H1 (cell line): Measurements from ENCODE around the gene SLC35B4. TPM values are rescaled to one million over a fixed set of nuclear protein-coding genes. Genes with fewer than 3 reads are reported as not detected.

Experiments used
- CTCF ChIA-PET: fragments of 300-600 bp; sonication (Branson Sonifier 250); formaldehyde crosslinking; loops from one replicate; lab custom pipeline; 2021; ENCODE audit not compliant: partially characterized antibody; lab: Charles Lee
- POLR2A ChIA-PET: fragments of 300-600 bp; sonication (Branson Sonifier 250); formaldehyde crosslinking; loops from one replicate; lab custom pipeline; 2021; ENCODE audit warnings: inconsistent platforms; ENCODE audit not compliant: partially characterized antibody; lab: Charles Lee
- DNase-seq, 2 experiments: peaks; one replicate each; pipeline versions ENCODE4 v3.0.0 to v3.0.0-alpha.2; 2010 to 2022; ENCODE audit warnings: low spot score in 2 of 2, low read depth in 1 of 2, mixed read lengths in 1 of 2
- FAIRE-seq: peaks from 2 replicates; lab custom pipeline; 2011; peaks lifted over from hg19 to GRCh38; lab: Jason Lieb, UNC
- H2AFZ ChIP-seq: 2 replicates; pipeline ENCODE4 v1.8.1; 2012; ENCODE audit warnings: low read length, inconsistent platforms
- H2AK5ac ChIP-seq: 2 replicates; pipeline ENCODE4 v1.6.1; 2013; ENCODE audit warnings: low read depth, low read length
- H2BK120ac ChIP-seq: replicated peaks from 2 replicates; pipeline ENCODE3; 2013; ENCODE audit warnings: low read depth, low read length, inconsistent platforms
- H2BK12ac ChIP-seq: 2 replicates; pipeline ENCODE4 v1.6.1; 2013; ENCODE audit warnings: low read depth, low read length
- H2BK15ac ChIP-seq: 2 replicates; pipeline ENCODE4 v1.6.1; 2013; ENCODE audit warnings: low read length
- H2BK20ac ChIP-seq: 2 replicates; pipeline ENCODE4 v1.6.1; 2013; ENCODE audit warnings: low read length
- H2BK5ac ChIP-seq: 2 replicates; pipeline ENCODE4 v1.6.1; 2013; ENCODE audit warnings: low read depth, low read length
- H3K14ac ChIP-seq: 2 replicates; pipeline ENCODE4 v1.6.1; 2013; ENCODE audit warnings: inconsistent platforms; ENCODE audit not compliant: insufficient read length
- H3K18ac ChIP-seq: 2 replicates; pipeline ENCODE4 v1.6.1; 2013; ENCODE audit warnings: low read length; ENCODE audit errors: extremely low read depth
- H3K23ac ChIP-seq: 2 replicates; pipeline ENCODE4 v1.6.1; 2013; ENCODE audit warnings: inconsistent platforms; ENCODE audit not compliant: insufficient read length
- H3K23me2 ChIP-seq: 2 replicates; pipeline ENCODE4 v1.6.1; 2013; ENCODE audit warnings: low read depth, low read length
- H3K27ac ChIP-seq: 2 replicates; pipeline ENCODE4 v1.6.1; 2011; ENCODE audit warnings: low read depth, low read length, inconsistent platforms
- H3K27me3 ChIP-seq, 4 experiments: replicated peaks in 1 of 4; 1 replicate in 1 of 4; 2 replicates in 3 of 4; pipeline versions ENCODE4 v1.6.1 to v1.8.1; 2011 to 2013; ENCODE audit warnings: low read length in 3 of 4, mild to moderate bottlenecking in 3 of 4, inconsistent platforms in 2 of 4, mixed read lengths in 2 of 4, moderate library complexity in 1 of 4; ENCODE audit not compliant: control insufficient read depth in 3 of 4, insufficient read depth in 3 of 4; ENCODE audit errors: extremely low read depth in 1 of 4
- H3K36me3 ChIP-seq, 4 experiments: 2 replicates each; pipeline versions ENCODE4 v1.6.1 to v1.8.1; 2011 to 2013; ENCODE audit warnings: mild to moderate bottlenecking in 4 of 4, low read length in 3 of 4, moderate library complexity in 2 of 4, control low read depth in 1 of 4, inconsistent platforms in 1 of 4; ENCODE audit not compliant: insufficient read depth in 4 of 4, control insufficient read depth in 2 of 4
- H3K4ac ChIP-seq: replicated peaks from 2 replicates; pipeline ENCODE3; 2013; ENCODE audit warnings: low read length, low read depth, mixed read lengths, inconsistent platforms; ENCODE audit not compliant: insufficient read length
- H3K4me1 ChIP-seq, 4 experiments: replicated peaks in 1 of 4; 1 replicate in 1 of 4; 2 replicates in 3 of 4; pipeline versions ENCODE4 v1.6.1 to v1.8.1; 2011 to 2013; ENCODE audit warnings: low read length in 3 of 4, inconsistent platforms in 2 of 4, mixed read lengths in 1 of 4; ENCODE audit not compliant: insufficient read depth in 4 of 4, control insufficient read depth in 3 of 4
- H3K4me2 ChIP-seq, 2 experiments: 2 replicates each; pipeline versions ENCODE4 v1.6.1 to v1.8.1; 2011 to 2013; ENCODE audit warnings: low read depth in 2 of 2, low read length in 2 of 2, control low read depth in 1 of 2, inconsistent platforms in 1 of 2, mild to moderate bottlenecking in 1 of 2; ENCODE audit not compliant: insufficient read depth in 1 of 2
- H3K4me3 ChIP-seq, 4 experiments: fragments of 200-600, 300-600 bp in 1 of 4; sonication (generic), shearing (Covaris generic), sonication (Bioruptor Twin) in 1 of 4; 2 replicates each; pipeline versions ENCODE4 v1.5.1 to v1.8.1; 2011 to 2016; ENCODE audit warnings: low read length in 4 of 4, low read depth in 3 of 4, control low read depth in 2 of 4, inconsistent platforms in 2 of 4, mild to moderate bottlenecking in 2 of 4, mixed read lengths in 1 of 4, moderate library complexity in 1 of 4; ENCODE audit not compliant: insufficient read depth in 2 of 4; ENCODE audit errors: extremely low read depth in 1 of 4
- H3K56ac ChIP-seq: replicated peaks from 2 replicates; pipeline ENCODE3; 2013; ENCODE audit warnings: low read depth, mild to moderate bottlenecking, mixed read lengths, low read length, inconsistent platforms; ENCODE audit not compliant: insufficient read length
- H3K79me1 ChIP-seq: 2 replicates; pipeline ENCODE4 v1.6.1; 2013; ENCODE audit warnings: low read depth, low read length, control low read depth
- H3K79me2 ChIP-seq, 2 experiments: 2 replicates each; pipeline versions ENCODE4 v1.6.1 to v1.8.1; 2012 to 2013; ENCODE audit warnings: low read length in 2 of 2, mild to moderate bottlenecking in 2 of 2, inconsistent platforms in 1 of 2; ENCODE audit not compliant: insufficient read depth in 2 of 2, control insufficient read depth in 1 of 2
- H3K9ac ChIP-seq, 4 experiments: replicated peaks in 1 of 4; 1 replicate in 1 of 4; 2 replicates in 3 of 4; pipeline versions ENCODE4 v1.6.1 to v1.8.1; 2011 to 2013; ENCODE audit warnings: low read depth in 3 of 4, low read length in 3 of 4, control low read depth in 2 of 4, mild to moderate bottlenecking in 2 of 4, moderate library complexity in 2 of 4, inconsistent platforms in 1 of 4; ENCODE audit errors: extremely low read depth in 1 of 4
- H3K9me3 ChIP-seq, 2 experiments: 2 replicates each; pipeline versions ENCODE4 v1.6.1 to v1.8.1; 2012 to 2013; ENCODE audit warnings: mild to moderate bottlenecking in 2 of 2, moderate library complexity in 2 of 2, control low read depth in 1 of 2, inconsistent platforms in 1 of 2, low read depth in 1 of 2, low read length in 1 of 2, mixed read lengths in 1 of 2; ENCODE audit not compliant: insufficient read depth in 2 of 2
- H4K20me1 ChIP-seq, 2 experiments: replicated peaks in 1 of 2; 2 replicates each; pipeline versions ENCODE3 to v1.8.1; 2011 to 2013; ENCODE audit warnings: inconsistent platforms in 2 of 2, low read length in 2 of 2, mild to moderate bottlenecking in 1 of 2; ENCODE audit not compliant: insufficient read depth in 2 of 2, control insufficient read depth in 1 of 2
- H4K5ac ChIP-seq: 2 replicates; pipeline ENCODE4 v1.6.1; 2013; ENCODE audit warnings: low read length, low read depth, mixed read lengths, inconsistent platforms; ENCODE audit not compliant: insufficient read length
- H4K8ac ChIP-seq: 2 replicates; pipeline ENCODE4 v1.8.0; 2013; ENCODE audit warnings: mild to moderate bottlenecking, moderate library complexity, low read length, inconsistent platforms; ENCODE audit not compliant: insufficient read depth; ENCODE audit errors: extremely low read depth
- H4K91ac ChIP-seq: replicated peaks from 2 replicates; pipeline ENCODE3; 2013; ENCODE audit warnings: low read length, mixed read lengths, inconsistent platforms; ENCODE audit not compliant: insufficient read length
- CBX5 ChIP-seq: fragments of 300-800, 300-1000 bp; sonication (generic); IDR thresholded peaks from 2 replicates; pipeline ENCODE4 v1.7.1; 2016; ENCODE audit warnings: antibody characterized with exemption, low read length, low read depth
- CTCF ChIP-seq, 3 experiments: IDR thresholded peaks; 1 replicate in 2 of 3; 2 replicates in 1 of 3; pipeline versions ENCODE4 v1.5.1 to v1.6.1; 2011; ENCODE audit warnings: low read length in 3 of 3, mild to moderate bottlenecking in 3 of 3, inconsistent platforms in 2 of 3, low read depth in 1 of 3, moderate library complexity in 1 of 3; ENCODE audit not compliant: insufficient read depth in 1 of 3; ENCODE audit errors: control extremely low read depth in 1 of 3
- POLR2AphosphoS5 ChIP-seq: IDR thresholded peaks from 2 replicates; pipeline ENCODE4 v1.6.1; 2011; ENCODE audit warnings: low read depth, low read length
- POU5F1 ChIP-seq: IDR thresholded peaks from 2 replicates; pipeline ENCODE4 v1.6.1; 2011; ENCODE audit warnings: low read depth, mild to moderate bottlenecking, low read length, moderate library complexity
- WGBS, 2 experiments: shearing (Covaris generic) in 1 of 2; methylation state at CpG; one replicate each; pipeline versions ENCODE4 v1.1.6 to v1.1.7; 2013 to 2015; ENCODE audit warnings: low lambda C conversion rate in 2 of 2, mixed read lengths in 2 of 2, inconsistent platforms in 1 of 2, low coverage in 1 of 2, missing lambda C conversion rate in 1 of 2; ENCODE audit not compliant: insufficient replicate concordance in 2 of 2, insufficient coverage in 1 of 2, insufficient read length in 1 of 2; ENCODE audit errors: extremely low coverage in 1 of 2, missing lambda C conversion rate in 1 of 2; 5-methylcytosine and 5-hydroxymethylcytosine counted together
- polyA plus RNA-seq, 7 experiments: library from polyadenylated mRNA; depleted of rRNA in 3 of 7; stranded (reverse) in 5 of 7; unstranded in 2 of 7; fragments of >200 nt in 5 of 7; fragments of 200-250 nt in 2 of 7; gene quantifications; 1 replicate in 5 of 7; 2 replicates in 1 of 7; 4 replicates in 1 of 7; pipeline versions ENCODE4 v1.2.1 to v1.2.3, GENCODE V29; 2011 to 2013; ENCODE audit warnings: missing spikeins in 2 of 7, mixed read lengths in 2 of 7
- total RNA-seq: library from RNA; stranded (reverse); fragmentation: NEBNext Ultra II Directional; extraction: Animal tissue kit (Norgen Biotek cat#: 25700); gene quantifications from 2 replicates; pipeline ENCODE4 v1.2.1, GENCODE V29; 2021
- TF ChIP-seq, protein P1 (sequence below): IDR thresholded peaks from 2 replicates; pipeline ENCODE4 v1.6.1; 2011; ENCODE audit warnings: low read depth, mild to moderate bottlenecking, low read length; ENCODE audit not compliant: insufficient read depth
- TF ChIP-seq, protein P2 (sequence below): IDR thresholded peaks from 2 replicates; pipeline ENCODE4 v1.6.1; 2012; ENCODE audit warnings: inconsistent platforms

The SLC35B4 gene
- total and polyA plus RNA-seq, 2 of the 8 experiments (the other 6 are each of a cell fraction or from before 2014, with no cell fraction given): 28.9 to 34.6 TPM

- H2AK5ac ChIP-seq: no peak overlapping the region
- no peak overlapping the region for H3K23ac ChIP-seq
- no peak overlapping the region for H2BK20ac ChIP-seq
- no peaks in the 10 kb centered on the region for H3K27me3 ChIP-seq
- H2BK5ac ChIP-seq: 0 out of 2 replicates have a peak overlapping the region, but pooled peaks have one; percentile 44
- H3K79me2 ChIP-seq: peaks cover 0 to 24% of the 10 kb centered on the region in 2 experiments; a peak in 2 of 4 replicates
- H3K56ac ChIP-seq: no peak overlapping the region
- peaks cover 4% of the 10 kb centered on the region for H3K23me2 ChIP-seq
- peak overlapping the region; percentile 84 to 94 (median 88) for H3K4me3 ChIP-seq
- H4K5ac ChIP-seq: no peak overlapping the region
- no peak overlapping the region for H4K91ac ChIP-seq
- POLR2A ChIA-PET: interaction anchor here (0.6 to 1.7 kb wide), 2 partner anchors 11 to 27 kb away, joined by 3 to 4 read pairs; no protein-coding TSS in a partner anchor
- peak overlapping the region; percentile 54; the same call in 1 of the 2 replicates for H3K27ac ChIP-seq
- no peak overlapping the region for H2BK15ac ChIP-seq
- H3K14ac ChIP-seq: no peak overlapping the region
- H4K20me1 ChIP-seq: no peaks in the 10 kb centered on the region
- peak overlapping the region; percentile 40 for H4K8ac ChIP-seq
- H3K4ac ChIP-seq: no peak overlapping the region
- WGBS, 2 experiments: 39% methylated on average over 14 of the region's 20 CpGs; no CpG with 5 or more reads in 1 of the 2 experiments
- peak overlapping the region; percentile 67 to 86 (median 72) for H3K9ac ChIP-seq
- peak overlapping the region; percentile 77 to 95 for H3K4me2 ChIP-seq
- H3K9me3 ChIP-seq: no peaks in the 10 kb centered on the region
- no peak overlapping the region for H3K18ac ChIP-seq
- peaks cover 0 to 4% (median under 1%) of the 10 kb centered on the region in 4 experiments; a peak in 2 of 8 replicates for H3K36me3 ChIP-seq
- CTCF ChIA-PET: interaction anchor here (1.2 to 2.2 kb wide), 4 partner anchors 12 to 189 kb away, joined by 3 to 11 read pairs (median 6); partner anchors contain the start of gene LRGUK
- H3K79me1 ChIP-seq: peaks cover 2% of the 10 kb centered on the region; the same call in 1 of the 2 replicates
- H3K4me1 ChIP-seq: no peaks in the 10 kb centered on the region; a peak in 1 of 7 replicates
- H2AFZ ChIP-seq: peak overlapping the region; percentile 86
- H2BK120ac ChIP-seq: no peak overlapping the region
- DNase-seq (no peak), FAIRE-seq (no peak)
- peak overlapping the region; percentile 63; the same call in 1 of the 2 replicates for H2BK12ac ChIP-seq
- TF ChIP-seq CBX5: no peak
- TF ChIP-seq, protein P1, sequence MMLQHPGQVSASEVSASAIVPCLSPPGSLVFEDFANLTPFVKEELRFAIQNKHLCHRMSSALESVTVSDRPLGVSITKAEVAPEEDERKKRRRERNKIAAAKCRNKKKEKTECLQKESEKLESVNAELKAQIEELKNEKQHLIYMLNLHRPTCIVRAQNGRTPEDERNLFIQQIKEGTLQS: no peak
- no peak for TF ChIP-seq POLR2AphosphoS5
- no peak for TF ChIP-seq CTCF (IDR thresholded peaks at IDR 0.05; ENCODE audit: control extremely low read depth in 1 of 3, insufficient read depth in 1 of 3, low read depth in 1 of 3, low read length in 3 of 3)
- no peak for TF ChIP-seq POU5F1
- TF ChIP-seq, protein P2, sequence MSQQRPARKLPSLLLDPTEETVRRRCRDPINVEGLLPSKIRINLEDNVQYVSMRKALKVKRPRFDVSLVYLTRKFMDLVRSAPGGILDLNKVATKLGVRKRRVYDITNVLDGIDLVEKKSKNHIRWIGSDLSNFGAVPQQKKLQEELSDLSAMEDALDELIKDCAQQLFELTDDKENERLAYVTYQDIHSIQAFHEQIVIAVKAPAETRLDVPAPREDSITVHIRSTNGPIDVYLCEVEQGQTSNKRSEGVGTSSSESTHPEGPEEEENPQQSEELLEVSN: no peak
Observed at GRCh38 chr7:134315679-134316538, 821 bp downstream of the SLC35B4 start.
